Uterus (tissue), 4 donors: Measurements from ENCODE around the gene DMRTB1. TPM values are rescaled to one million over a fixed set of nuclear protein-coding genes. Genes with fewer than 3 reads are reported as not detected.

Experiments used
- DNase-seq, 2 donors: peaks; one replicate each; pipeline ENCODE4 v3.0.0-alpha.2; 2019 to 2020
- H3K27ac ChIP-seq, 2 donors: fragments of 200-600 bp; sonication (generic); 1 replicate in 1 of 2; 2 replicates in 1 of 2; pipeline ENCODE4 v1.5.1; 2016 to 2018
- H3K27me3 ChIP-seq, 2 donors: fragments of 200-600 bp; sonication (generic); one replicate each; pipeline ENCODE4 v1.5.1; 2018 to 2019; ENCODE audit warnings: control low read depth in 1 of 2
- H3K36me3 ChIP-seq, 2 donors: fragments of 200-600 bp; sonication (generic); one replicate each; pipeline ENCODE4 v1.5.1; 2019; ENCODE audit warnings: control low read depth in 1 of 2
- H3K4me1 ChIP-seq, 2 donors: fragments of 200-600 bp; sonication (generic); one replicate each; pipeline ENCODE4 v1.5.1; 2018 to 2019; ENCODE audit warnings: control low read depth in 1 of 2
- H3K4me3 ChIP-seq, 2 donors: fragments of 200-600 bp; sonication (generic); 1 replicate in 1 of 2; 2 replicates in 1 of 2; pipeline ENCODE4 v1.5.1; 2018 to 2019; ENCODE audit warnings: mild to moderate bottlenecking in 1 of 2
- H3K9me3 ChIP-seq, 2 donors: fragments of 200-600 bp; sonication (generic); one replicate each; pipeline ENCODE4 v1.5.1; 2019; ENCODE audit warnings: control low read depth in 1 of 2
- CTCF ChIP-seq, 4 experiments: fragments of 200-600 bp in 2 of 4; fragments of 450-650 bp in 2 of 4; sonication (generic) in 2 of 4; IDR thresholded peaks; one replicate each; pipeline ENCODE4 v1.5.1; 2016 to 2019; ENCODE audit warnings: antibody characterized with exemption in 4 of 4, mild to moderate bottlenecking in 2 of 4, moderate library complexity in 1 of 4
- POLR2A ChIP-seq, 2 donors: fragments of 450-650 bp; IDR thresholded peaks; one replicate each; pipeline ENCODE4 v1.6.1; 2016; ENCODE audit warnings: antibody characterized with exemption in 2 of 2, mild to moderate bottlenecking in 1 of 2, moderate library complexity in 1 of 2
- intact Hi-C: fragments of 100-400 bp; cut with DNase I; formaldehyde crosslinking; loops from one replicate; pipeline ENCODE4 v1.15.1; 2023; ENCODE audit warnings: low total_unique reads
- total RNA-seq, 4 donors: library from RNA; depleted of rRNA in 3 of 4; stranded (reverse); fragments of >200 nt in 3 of 4; gene quantifications; one replicate each; pipeline versions ENCODE4 v1.1.0 to v1.2.4, GENCODE V29; 2014 to 2023
- donor health status: DM: yes; HTN: yes; CAD: no.

Gene DMRTB1
- total RNA-seq, 4 donors from 2014 or later = not detected

GRCh38 chr1:53435151-53435550 is 24.0 kb upstream of the DMRTB1 start:
- Histone ChIP-seq H3K36me3 (no peaks in the 10 kb centered on the region), H3K4me1 (no peaks in the 10 kb centered on the region), H3K27ac (no peak overlapping the region), H3K27me3 (no peaks in the 10 kb centered on the region), H3K4me3 (no peak overlapping the region), H3K9me3 (no peaks in the 10 kb centered on the region)
- DNase-seq = no peak
- no peak for TF ChIP-seq POLR2A (IDR thresholded peaks at IDR 0.05)
- no peak for TF ChIP-seq CTCF (IDR thresholded peaks at IDR 0.05)
- intact Hi-C loops = no loop called here

GRCh38 chr1:53438427-53439336 is 20.5 kb upstream of the DMRTB1 start:
- DNase-seq = no peak
- no peak for TF ChIP-seq POLR2A (IDR thresholded peaks at IDR 0.05)
- no peaks in the 10 kb centered on the region for H3K27me3 ChIP-seq
- H3K9me3 ChIP-seq = no peaks in the 10 kb centered on the region
- H3K36me3 ChIP-seq = no peaks in the 10 kb centered on the region
- no peak overlapping the region for H3K4me3 ChIP-seq
- no peaks in the 10 kb centered on the region for H3K4me1 ChIP-seq
- intact Hi-C loops = no loop called here
- no peak overlapping the region for H3K27ac ChIP-seq

GRCh38 chr1:53439337-53440207 is 19.6 kb upstream of the DMRTB1 start:
- no peak overlapping the region for H3K27ac ChIP-seq
- H3K4me3 ChIP-seq = no peak overlapping the region
- no peak for DNase-seq
- intact Hi-C loops = no loop called here
- no peaks in the 10 kb centered on the region for H3K4me1 ChIP-seq
- H3K27me3 ChIP-seq = no peaks in the 10 kb centered on the region
- TF ChIP-seq POLR2A (IDR thresholded peaks at IDR 0.05) = no peak
- TF ChIP-seq CTCF (IDR thresholded peaks at IDR 0.05) = no peak
- H3K36me3 ChIP-seq = no peaks in the 10 kb centered on the region
- H3K9me3 ChIP-seq = no peaks in the 10 kb centered on the region

- Histone ChIP-seq H3K27me3 (no peaks in the 10 kb centered on the region), H3K27ac (no peak overlapping the region), H3K9me3 (no peaks in the 10 kb centered on the region), H3K4me3 (no peak overlapping the region), H3K36me3 (no peaks in the 10 kb centered on the region), H3K4me1 (no peaks in the 10 kb centered on the region)
- intact Hi-C loops = no loop called here
- DNase-seq = no peak
- no peak for TF ChIP-seq CTCF (IDR thresholded peaks at IDR 0.05)
- no peak for TF ChIP-seq POLR2A (IDR thresholded peaks at IDR 0.05)
Observed at GRCh38 chr1:53440633-53441032, 18.6 kb upstream of the DMRTB1 start.

GRCh38 chr1:53442299-53442698 is 16.9 kb upstream of the DMRTB1 start:
- intact Hi-C loops = no loop called here
- Histone ChIP-seq H3K9me3 (no peaks in the 10 kb centered on the region), H3K4me3 (no peak overlapping the region), H3K27ac (no peak overlapping the region), H3K4me1 (no peaks in the 10 kb centered on the region), H3K27me3 (no peaks in the 10 kb centered on the region), H3K36me3 (no peaks in the 10 kb centered on the region)
- TF ChIP-seq POLR2A (IDR thresholded peaks at IDR 0.05) (no peak), CTCF (IDR thresholded peaks at IDR 0.05) (no peak)
- no peak for DNase-seq
